ENCODE measurements around the gene SLC22A23.

Gene SLC22A23

DNA sequence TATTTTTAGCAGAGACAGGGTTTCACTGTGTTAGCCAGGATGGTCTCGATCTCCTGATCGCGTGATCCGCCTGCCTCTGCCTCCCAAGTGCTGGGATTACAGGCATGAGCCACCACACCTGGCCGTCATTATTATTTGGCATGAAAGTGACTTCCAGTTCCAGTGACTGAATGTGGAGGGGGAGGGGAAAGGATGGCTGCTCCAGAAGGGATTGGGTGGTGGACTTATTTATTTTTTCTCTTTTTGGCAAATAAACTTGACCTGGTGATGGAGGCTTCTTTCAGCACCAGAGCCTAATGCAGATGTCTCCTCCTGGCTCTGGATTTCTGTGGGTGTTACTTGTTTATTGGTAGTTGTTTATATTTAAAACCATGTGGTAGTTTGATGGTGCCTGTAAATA lies 16.9 kb upstream of the SLC22A23 start:
- no peak for FAIRE-seq
- no peak for DNase-seq (ENCODE audit: low spot score)

DNA sequence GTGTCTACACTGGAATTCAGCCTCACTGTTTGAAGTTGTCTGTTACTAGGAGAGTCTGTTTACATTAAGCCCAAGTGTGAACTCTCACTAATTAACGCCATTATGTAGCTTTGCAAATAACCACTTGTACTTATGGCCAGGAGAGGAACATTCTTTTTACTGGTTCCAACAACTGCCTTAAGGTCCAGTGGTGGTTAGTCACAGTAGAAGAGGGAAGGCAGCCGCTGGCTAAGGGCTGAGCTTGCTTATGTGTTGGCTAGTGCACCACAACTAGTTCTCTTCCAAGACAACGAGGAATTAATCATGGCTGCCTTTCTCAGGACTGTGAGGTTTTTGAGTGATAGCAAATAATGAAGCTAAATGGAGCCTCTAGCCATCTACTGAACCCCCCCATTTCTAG lies 14.9 kb upstream of the SLC22A23 start:
- DNase-seq (ENCODE audit: low spot score), result no peak
- FAIRE-seq, result no peak

DNA sequence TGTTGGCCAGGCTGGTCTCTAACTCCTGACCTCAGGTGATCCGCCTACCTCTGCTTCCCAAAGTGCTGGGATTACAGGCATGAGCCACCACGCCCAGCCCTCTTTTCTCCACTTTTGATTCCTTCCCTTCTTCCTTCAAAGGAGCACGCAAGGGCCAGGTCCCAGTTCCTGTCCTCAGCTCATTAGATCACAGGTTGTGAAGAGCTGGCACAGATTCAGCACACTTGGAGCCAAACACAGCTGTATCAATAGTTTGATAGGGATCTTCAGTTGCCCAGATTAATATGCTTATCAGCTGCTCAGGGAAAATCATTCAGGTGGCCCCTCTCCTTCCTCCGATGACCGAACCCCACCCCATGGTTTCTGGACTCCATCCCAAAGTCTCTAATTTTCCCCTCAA lies 14.4 kb upstream of the SLC22A23 start:
- FAIRE-seq, result no peak
- DNase-seq (ENCODE audit: low spot score), result no peak

DNA sequence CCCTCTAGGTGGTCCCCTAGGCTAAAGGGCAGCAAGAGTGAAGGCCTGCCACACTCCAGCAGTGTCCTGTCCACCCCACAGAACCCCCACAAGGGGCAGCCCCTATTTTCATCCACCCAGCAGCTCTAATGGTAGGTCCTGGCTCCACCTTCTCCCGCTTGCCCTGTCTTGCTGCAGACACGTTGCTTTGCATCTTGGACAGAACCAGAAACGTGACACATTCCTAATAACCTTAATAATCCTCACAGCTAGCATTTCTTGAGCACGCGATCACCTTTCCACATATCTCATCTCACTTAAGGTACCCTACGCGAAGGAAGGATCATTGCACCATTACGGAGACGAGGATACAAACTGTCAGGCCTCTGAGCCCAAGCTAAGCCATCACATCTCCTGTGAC lies 11.7 kb upstream of the SLC22A23 start:
- DNase-seq (ENCODE audit: low spot score), result no peak
- FAIRE-seq, result no peak

GRCh38 chr6:3467996-3468395 lies 11.1 kb upstream of the SLC22A23 start:
- FAIRE-seq (no peak), DNase-seq (ENCODE audit: low spot score) (no peak)

- DNase-seq (ENCODE audit: low spot score), result no peak
- no peak for FAIRE-seq
Observed at GRCh38 chr6:3466488-3467219, 9.8 kb upstream of the SLC22A23 start.

DNA sequence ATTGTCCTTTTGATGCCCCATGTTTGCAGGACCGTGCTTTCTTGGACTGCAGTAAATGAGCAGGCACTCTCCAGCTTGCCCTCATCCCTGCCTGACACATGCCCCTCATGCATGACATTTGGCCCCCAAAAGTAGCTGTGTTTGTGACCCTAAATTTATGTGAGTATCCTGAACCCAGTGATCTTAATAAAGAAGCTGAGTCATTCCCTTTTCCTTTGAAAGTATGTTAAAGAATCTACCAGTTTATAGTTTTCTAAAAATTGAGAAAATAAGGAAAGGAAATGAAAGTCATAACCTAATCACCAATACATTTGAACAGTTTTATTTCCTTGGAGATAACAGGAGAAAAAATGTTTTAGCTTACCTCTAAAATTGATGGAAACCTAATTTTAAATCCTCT lies 3.4 kb upstream of the SLC22A23 start:
- no peak for FAIRE-seq
- no peak for DNase-seq (ENCODE audit: low spot score)

- DNase-seq (ENCODE audit: low spot score) (no peak), FAIRE-seq (no peak)
Observed at GRCh38 chr6:3458706-3459421, 2.0 kb upstream of the SLC22A23 start.

- DNase-seq (ENCODE audit: low spot score), result no peak
- no peak for FAIRE-seq
Observed at GRCh38 chr6:3457710-3458602, 1.1 kb upstream of the SLC22A23 start.

GRCh38 chr6:3456395-3456897 lies 404 bp downstream of the SLC22A23 start:
- FAIRE-seq (no peak), DNase-seq (ENCODE audit: low spot score) (peak; percentile 66)

DNA sequence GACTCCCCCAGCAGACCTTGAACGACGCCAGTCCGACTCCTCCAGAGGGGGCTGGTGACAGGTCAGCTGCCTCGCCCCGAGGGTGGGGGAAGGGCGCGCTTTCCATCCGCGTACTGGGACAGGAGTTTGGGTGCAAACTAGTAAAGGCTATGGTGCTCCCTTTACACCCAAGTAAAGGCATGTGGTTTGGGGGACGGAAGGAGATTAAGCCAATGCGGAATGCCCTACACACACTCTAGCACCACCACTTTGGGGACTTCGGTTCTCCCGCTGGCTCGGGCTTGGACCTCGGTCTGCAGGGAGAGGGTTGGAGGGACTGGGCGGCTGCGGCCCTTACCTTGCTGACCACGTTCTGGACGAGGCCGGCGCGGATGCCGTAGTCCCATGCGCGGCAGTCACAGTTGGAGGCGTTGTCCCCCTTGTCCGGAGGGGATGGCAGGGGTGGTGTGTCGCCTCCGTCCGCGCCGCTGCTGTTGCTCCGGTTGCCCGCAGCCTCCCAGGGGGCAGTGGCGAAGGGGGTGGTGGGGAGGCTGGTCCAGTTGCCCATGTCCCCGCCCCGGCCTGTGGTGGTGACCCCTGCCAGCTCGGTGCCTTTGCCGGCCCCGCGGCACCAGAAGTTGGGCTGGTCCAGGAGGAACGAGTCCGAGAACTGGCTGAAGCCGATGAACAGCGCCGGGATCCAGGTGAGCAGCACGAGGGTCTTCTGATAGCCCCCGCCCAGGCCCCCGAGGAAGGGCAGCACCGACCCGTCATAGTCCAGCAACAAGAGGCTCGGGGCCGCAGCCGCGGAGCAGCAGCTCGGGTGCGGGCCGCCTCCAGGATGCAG lies 1.1 kb downstream of the SLC22A23 start:
- no peak for FAIRE-seq
- peak; percentile 39 for DNase-seq (ENCODE audit: low spot score)

DNA sequence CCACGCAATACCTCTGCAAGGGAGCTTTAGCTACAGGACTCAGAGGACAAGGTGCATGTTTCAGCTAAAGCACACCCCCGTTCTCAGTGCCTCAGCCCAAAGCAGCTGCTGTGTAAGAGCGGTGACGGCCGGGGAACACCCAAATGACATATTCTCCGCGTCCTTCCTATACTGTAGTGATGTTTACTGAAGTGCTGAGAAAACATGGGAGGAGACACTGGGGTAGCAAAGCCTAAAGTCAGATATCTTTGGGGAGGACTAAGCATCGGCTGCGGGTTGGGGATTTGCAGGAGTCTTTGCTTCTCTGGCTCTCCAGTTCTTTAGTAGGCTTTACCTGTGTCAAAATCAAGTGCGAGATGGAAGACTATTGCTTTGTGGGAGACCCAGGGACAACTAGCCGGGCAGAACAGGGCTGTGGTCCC lies 1.7 kb downstream of the SLC22A23 start:
- DNase-seq (ENCODE audit: low spot score) (no peak), FAIRE-seq (no peak)

- FAIRE-seq (no peak), DNase-seq (ENCODE audit: low spot score) (no peak)
Observed at GRCh38 chr6:3454273-3455010, 2.4 kb downstream of the SLC22A23 start.

DNA sequence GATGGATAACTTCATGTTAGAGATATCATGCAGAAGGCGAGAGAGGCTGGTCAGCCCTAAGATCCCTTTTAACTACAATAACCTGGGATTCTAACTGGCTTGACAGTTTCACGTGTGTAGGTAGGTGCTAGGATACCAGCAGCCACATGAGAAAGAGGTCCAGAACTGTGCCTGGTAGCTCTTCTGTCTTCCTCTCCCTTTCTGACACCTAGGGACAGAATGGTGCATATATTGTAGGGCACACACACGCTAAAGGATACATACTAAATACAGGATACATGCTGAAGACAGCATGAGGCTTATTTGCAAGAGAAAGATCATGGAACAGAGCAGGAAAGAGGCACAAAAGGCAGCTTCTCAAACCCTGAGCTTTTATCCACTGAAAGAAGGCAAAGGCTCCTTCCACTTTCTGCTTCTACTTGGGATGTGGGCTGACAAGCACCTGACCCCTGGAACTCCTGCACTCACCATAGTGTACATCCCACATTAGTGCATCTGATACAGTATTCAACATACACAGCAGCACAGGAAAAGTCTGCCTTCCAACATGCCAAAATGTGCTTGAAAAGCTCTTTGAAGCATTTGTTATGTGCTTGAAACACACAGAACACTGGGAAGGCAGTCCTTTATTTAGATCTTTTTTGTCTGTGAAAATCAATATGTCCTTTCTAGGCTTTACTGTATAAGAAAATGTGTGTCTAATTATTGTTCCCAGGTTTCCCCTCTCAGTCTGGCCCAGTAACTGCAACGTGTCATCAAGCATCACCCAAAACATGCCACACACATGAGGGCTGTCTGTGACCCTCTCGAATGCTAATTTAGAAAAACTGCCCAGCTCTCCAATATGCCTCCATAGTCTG lies 3.2 kb downstream of the SLC22A23 start:
- DNase-seq (ENCODE audit: low spot score) (no peak), FAIRE-seq (no peak)

GRCh38 chr6:3451498-3451897 lies 5.4 kb downstream of the SLC22A23 start:
- DNase-seq (ENCODE audit: low spot score) (no peak), FAIRE-seq (no peak)

- no peak for FAIRE-seq
- no peak for DNase-seq (ENCODE audit: low spot score)
Observed at GRCh38 chr6:3450888-3451287, 6.0 kb downstream of the SLC22A23 start.

DNA sequence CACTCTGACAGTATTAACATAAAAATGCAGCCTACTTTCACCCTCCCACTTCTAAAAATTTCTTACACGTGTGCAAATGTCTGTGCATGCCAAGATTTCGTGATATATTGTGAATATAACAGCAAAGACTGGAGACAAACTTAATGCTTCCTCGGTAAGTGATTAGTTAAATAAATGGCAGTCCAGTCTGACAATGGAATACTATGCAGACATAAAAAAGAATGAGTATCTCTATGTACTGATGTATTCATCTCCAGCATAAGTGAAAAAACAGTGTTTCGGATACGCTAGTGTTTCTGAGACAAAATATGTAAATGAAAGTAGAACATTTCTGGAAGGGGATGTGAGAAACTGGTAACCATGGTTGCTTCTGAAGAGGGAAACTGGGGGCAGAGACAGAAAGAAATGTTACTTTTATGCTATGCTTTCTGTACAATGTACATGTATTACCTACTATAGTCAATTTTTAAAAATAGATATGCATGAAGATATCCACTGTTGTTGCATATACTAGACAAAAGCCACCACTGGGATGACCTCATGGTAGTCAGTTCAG lies 7.0 kb downstream of the SLC22A23 start:
- FAIRE-seq (no peak), DNase-seq (ENCODE audit: low spot score) (no peak)

DNA sequence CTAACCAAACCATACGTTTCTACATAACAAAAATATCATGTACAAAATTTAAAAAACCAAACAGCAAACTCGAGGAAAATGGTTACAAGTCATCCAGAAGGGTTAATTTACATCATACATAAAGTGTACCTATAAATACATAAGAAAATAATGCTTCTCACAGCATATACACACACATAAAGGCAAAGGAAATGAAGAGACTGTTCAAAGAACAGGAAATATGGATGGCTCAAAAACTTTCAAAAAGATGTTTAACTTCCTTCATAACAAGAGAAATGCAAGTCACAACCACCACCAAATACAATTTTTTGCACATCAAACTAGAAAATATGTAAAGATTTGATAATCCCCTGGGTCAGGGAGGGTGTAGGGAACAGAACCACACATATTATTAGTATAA lies 7.5 kb downstream of the SLC22A23 start:
- FAIRE-seq (no peak), DNase-seq (ENCODE audit: low spot score) (no peak)

GRCh38 chr6:3447005-3447404 lies 9.8 kb downstream of the SLC22A23 start:
- DNase-seq (ENCODE audit: low spot score), result no peak
- FAIRE-seq, result no peak
